ENCODE measurements around the gene LMO4. TPM values are rescaled to one million over a fixed set of nuclear protein-coding genes. Genes with fewer than 3 reads are reported as not detected.

LMO4 gene
- total and polyA plus RNA-seq, 4 donors: 16.8 to 23.2 (median 17.8) TPM

- DNase-seq (ENCODE audit: low spot score): no peak
- Histone ChIP-seq H3K9me3 (ENCODE audit: control insufficient read depth in 4 of 4, low read length in 3 of 4) (no peaks in the 10 kb centered on the region), H3K36me3 (ENCODE audit: control insufficient read depth in 4 of 4, insufficient read depth in 3 of 4, low read depth in 1 of 4, low read length in 3 of 4) (no peaks in the 10 kb centered on the region), H3K9ac (ENCODE audit: low read depth in 1 of 2, low read length in 2 of 2) (no peak overlapping the region), H3K27ac (ENCODE audit: low read depth in 1 of 2, low read length in 2 of 2) (no peak overlapping the region), H3K4me3 (ENCODE audit: low read depth in 1 of 3, low read length in 3 of 3) (no peak overlapping the region), H3K4me1 (ENCODE audit: control insufficient read depth in 4 of 4, insufficient read depth in 4 of 4, low read length in 3 of 4) (no peaks in the 10 kb centered on the region), H3K27me3 (ENCODE audit: control insufficient read depth in 4 of 4, insufficient read depth in 4 of 4, low read length in 3 of 4) (peaks cover 0 to 4% (median 0%) of the 10 kb centered on the region in 4 donors)
- WGBS: 71% methylated on average over 5 of the region's 5 CpGs
- TF ChIP-seq, protein P1, sequence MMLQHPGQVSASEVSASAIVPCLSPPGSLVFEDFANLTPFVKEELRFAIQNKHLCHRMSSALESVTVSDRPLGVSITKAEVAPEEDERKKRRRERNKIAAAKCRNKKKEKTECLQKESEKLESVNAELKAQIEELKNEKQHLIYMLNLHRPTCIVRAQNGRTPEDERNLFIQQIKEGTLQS (IDR thresholded peaks at IDR 0.05): no peak
- TF ChIP-seq FOXA1 (IDR thresholded peaks at IDR 0.05) (no peak), SP1 (IDR thresholded peaks at IDR 0.05) (no peak), YY1 (IDR thresholded peaks at IDR 0.05) (no peak), CTCF (IDR thresholded peaks at IDR 0.05; ENCODE audit: low read depth, low read length, missing input control) (no peak), GABPA (IDR thresholded peaks at IDR 0.05 in 1 of 2, conservative IDR thresholded peaks at IDR 0.05 in 1 of 2) (no peak), HNF4A (conservative IDR thresholded peaks at IDR 0.05) (no peak), EGR1 (IDR thresholded peaks at IDR 0.05; ENCODE audit: low read depth in 2 of 2) (no peak), RXRA (IDR thresholded peaks at IDR 0.05) (no peak), NR2F2 (IDR thresholded peaks at IDR 0.05) (no peak), JUND (IDR thresholded peaks at IDR 0.05) (no peak), RAD21 (IDR thresholded peaks at IDR 0.05) (no peak), MAX (IDR thresholded peaks at IDR 0.05) (no peak), HNF4G (IDR thresholded peaks at IDR 0.05) (no peak), TAF1 (conservative IDR thresholded peaks at IDR 0.05) (no peak), FOXA2 (IDR thresholded peaks at IDR 0.05) (no peak)
- TF ChIP-seq, protein P2, sequence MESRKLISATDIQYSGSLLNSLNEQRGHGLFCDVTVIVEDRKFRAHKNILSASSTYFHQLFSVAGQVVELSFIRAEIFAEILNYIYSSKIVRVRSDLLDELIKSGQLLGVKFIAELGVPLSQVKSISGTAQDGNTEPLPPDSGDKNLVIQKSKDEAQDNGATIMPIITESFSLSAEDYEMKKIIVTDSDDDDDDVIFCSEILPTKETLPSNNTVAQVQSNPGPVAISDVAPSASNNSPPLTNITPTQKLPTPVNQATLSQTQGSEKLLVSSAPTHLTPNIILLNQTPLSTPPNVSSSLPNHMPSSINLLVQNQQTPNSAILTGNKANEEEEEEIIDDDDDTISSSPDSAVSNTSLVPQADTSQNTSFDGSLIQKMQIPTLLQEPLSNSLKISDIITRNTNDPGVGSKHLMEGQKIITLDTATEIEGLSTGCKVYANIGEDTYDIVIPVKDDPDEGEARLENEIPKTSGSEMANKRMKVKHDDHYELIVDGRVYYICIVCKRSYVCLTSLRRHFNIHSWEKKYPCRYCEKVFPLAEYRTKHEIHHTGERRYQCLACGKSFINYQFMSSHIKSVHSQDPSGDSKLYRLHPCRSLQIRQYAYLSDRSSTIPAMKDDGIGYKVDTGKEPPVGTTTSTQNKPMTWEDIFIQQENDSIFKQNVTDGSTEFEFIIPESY (IDR thresholded peaks at IDR 0.05): no peak
- TF ChIP-seq, protein P3, sequence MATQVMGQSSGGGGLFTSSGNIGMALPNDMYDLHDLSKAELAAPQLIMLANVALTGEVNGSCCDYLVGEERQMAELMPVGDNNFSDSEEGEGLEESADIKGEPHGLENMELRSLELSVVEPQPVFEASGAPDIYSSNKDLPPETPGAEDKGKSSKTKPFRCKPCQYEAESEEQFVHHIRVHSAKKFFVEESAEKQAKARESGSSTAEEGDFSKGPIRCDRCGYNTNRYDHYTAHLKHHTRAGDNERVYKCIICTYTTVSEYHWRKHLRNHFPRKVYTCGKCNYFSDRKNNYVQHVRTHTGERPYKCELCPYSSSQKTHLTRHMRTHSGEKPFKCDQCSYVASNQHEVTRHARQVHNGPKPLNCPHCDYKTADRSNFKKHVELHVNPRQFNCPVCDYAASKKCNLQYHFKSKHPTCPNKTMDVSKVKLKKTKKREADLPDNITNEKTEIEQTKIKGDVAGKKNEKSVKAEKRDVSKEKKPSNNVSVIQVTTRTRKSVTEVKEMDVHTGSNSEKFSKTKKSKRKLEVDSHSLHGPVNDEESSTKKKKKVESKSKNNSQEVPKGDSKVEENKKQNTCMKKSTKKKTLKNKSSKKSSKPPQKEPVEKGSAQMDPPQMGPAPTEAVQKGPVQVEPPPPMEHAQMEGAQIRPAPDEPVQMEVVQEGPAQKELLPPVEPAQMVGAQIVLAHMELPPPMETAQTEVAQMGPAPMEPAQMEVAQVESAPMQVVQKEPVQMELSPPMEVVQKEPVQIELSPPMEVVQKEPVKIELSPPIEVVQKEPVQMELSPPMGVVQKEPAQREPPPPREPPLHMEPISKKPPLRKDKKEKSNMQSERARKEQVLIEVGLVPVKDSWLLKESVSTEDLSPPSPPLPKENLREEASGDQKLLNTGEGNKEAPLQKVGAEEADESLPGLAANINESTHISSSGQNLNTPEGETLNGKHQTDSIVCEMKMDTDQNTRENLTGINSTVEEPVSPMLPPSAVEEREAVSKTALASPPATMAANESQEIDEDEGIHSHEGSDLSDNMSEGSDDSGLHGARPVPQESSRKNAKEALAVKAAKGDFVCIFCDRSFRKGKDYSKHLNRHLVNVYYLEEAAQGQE (IDR thresholded peaks at IDR 0.05): no peak
Observed at GRCh38 chr1:87305151-87305550, 23.5 kb upstream of the LMO4 start.
